GM13976 (cell line): ENCODE measurements around the gene NECAP2.

ENCODE experiments used
- DNase-seq: peaks from one replicate; pipeline ENCODE4 v3.0.0; 2012; ENCODE audit warnings: low spot score
- CTCF ChIP-seq: IDR thresholded peaks from 2 replicates; pipeline ENCODE4 v1.5.1; 2012; ENCODE audit warnings: borderline replicate concordance, mild to moderate bottlenecking; ENCODE audit not compliant: insufficient read depth; ENCODE audit errors: extremely low read depth, missing control alignments, control extremely low read depth
- in situ Hi-C: fragments of 300-500 bp; cut with MboI; formaldehyde crosslinking; loops from one replicate; pipeline ENCODE4 v1.12.0; 2022; ENCODE audit warnings: low sequenced_read_pairs, mixed read lengths, inconsistent platforms; ENCODE audit not compliant: unreplicated experiment

The NECAP2 gene

GRCh38 chr1:16422041-16422440, 18.5 kb upstream of the NECAP2 start:
- no peak for DNase-seq
- no peak for TF ChIP-seq CTCF
- in situ Hi-C loops: no loop called here

- no peak for DNase-seq
- in situ Hi-C loops: no loop called here
- no peak for TF ChIP-seq CTCF
Observed at GRCh38 chr1:16425125-16426025, 15.1 kb upstream of the NECAP2 start.

- no peak for TF ChIP-seq CTCF
- in situ Hi-C loops: no loop called here
- DNase-seq: no peak
Observed at GRCh38 chr1:16430606-16431005, 9.9 kb upstream of the NECAP2 start.

- DNase-seq: no peak
- TF ChIP-seq CTCF: no peak
- in situ Hi-C loops: no loop called here
Observed at GRCh38 chr1:16433030-16433429, 7.5 kb upstream of the NECAP2 start.

GRCh38 chr1:16434007-16434406, 6.5 kb upstream of the NECAP2 start:
- no peak for TF ChIP-seq CTCF
- no peak for DNase-seq
- in situ Hi-C loops: no loop called here

- TF ChIP-seq CTCF: no peak
- in situ Hi-C loops: no loop called here
Observed at GRCh38 chr1:16434501-16434900, 6.0 kb upstream of the NECAP2 start.

GRCh38 chr1:16436946-16437474, 3.5 kb upstream of the NECAP2 start, which contains the start of gene SPATA21:
Gene SPATA21, minus strand, starts transcription at chr1:16437424. Its CDS starts 6,053 bp downstream, at chr1:16431371.
- DNase-seq: no peak
- in situ Hi-C loops: no loop called here
- no peak for TF ChIP-seq CTCF

More at GRCh38 chr1:16434501-16434900, 6.0 kb upstream of the NECAP2 start:
- no peak for DNase-seq
